ENCODE measurements around the gene RAB9A.
"Not testable (repeated sequence)": the region's sequence is repeated elsewhere in the genome, so short reads cannot be mapped to it uniquely, and the experiment has no call there.

Gene RAB9A

DNA sequence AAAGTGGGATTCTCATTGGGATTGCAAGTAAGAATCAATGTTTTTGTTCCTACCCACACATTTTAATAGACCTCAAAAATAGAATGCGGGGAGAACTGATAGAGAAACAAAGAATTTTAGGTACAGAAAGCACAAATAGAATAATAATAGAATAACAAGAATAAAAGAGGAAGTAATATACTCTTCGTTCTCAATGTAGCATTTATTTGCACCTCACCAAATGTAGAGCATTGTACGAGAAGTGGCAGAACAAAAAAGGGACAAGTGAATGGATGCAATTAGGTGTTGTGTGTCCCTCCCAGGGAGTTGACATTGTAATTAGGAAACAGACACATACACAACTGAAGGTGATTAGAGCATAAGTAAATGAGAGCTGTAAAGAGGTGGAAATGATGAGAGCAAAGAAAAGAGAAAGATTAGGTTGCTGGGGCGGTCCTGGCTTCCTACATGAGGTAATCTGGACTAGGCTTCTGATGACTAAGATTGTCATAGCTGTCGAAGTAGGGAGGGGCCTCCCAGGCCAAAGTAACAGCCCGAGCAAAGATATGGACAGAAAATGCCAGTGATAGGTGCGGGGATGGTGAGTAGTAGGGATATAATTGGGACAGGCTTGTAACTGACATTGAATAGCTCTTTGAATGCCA is 10.4 kb downstream of the RAB9A start:
- no peaks in the 10 kb centered on the region for H3K9me3 Mint-ChIP-seq
- H3K4me3 Mint-ChIP-seq, result peak overlapping the region in 1 of 2 donors; percentile 39
- peaks cover 0 to 8% of the 10 kb centered on the region in 2 donors for H3K27me3 Mint-ChIP-seq
- peaks cover 33 to 66% of the 10 kb centered on the region in 2 donors for H3K4me1 Mint-ChIP-seq
- ATAC-seq (replicated peaks) (no peak), DNase-seq (no peak)
- H3K27ac Mint-ChIP-seq, result no peak overlapping the region
- peaks cover 5 to 9% of the 10 kb centered on the region in 2 donors for H3K36me3 Mint-ChIP-seq

DNA sequence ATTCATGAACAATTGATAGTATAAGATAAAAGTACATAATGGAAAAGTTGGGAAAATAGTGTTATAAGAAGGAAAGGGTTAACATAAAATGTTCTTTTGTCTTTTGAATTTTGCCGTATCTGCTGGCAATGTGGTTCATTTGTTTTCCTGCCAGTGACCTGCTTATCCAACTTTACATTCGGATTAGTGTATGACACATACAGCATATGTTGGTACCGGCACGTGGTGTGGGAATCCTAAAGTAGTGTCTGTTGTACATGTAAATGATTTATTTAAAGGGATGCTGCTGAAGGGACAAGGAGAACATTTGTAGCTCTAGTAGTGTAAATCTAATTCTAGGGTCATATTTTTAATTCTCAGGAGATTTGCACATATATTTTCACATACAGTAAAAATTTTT is 11.5 kb downstream of the RAB9A start:
- DNase-seq, result no peak
- Mint-ChIP-seq H3K36me3 (peaks cover 3 to 7% of the 10 kb centered on the region in 2 donors), H3K27me3 (peaks cover 0 to 3% of the 10 kb centered on the region in 2 donors), H3K27ac (no peak overlapping the region), H3K4me3 (no peak overlapping the region), H3K4me1 (peaks cover 27 to 58% of the 10 kb centered on the region in 2 donors), H3K9me3 (no peaks in the 10 kb centered on the region)
- ATAC-seq (replicated peaks), result no peak

DNA sequence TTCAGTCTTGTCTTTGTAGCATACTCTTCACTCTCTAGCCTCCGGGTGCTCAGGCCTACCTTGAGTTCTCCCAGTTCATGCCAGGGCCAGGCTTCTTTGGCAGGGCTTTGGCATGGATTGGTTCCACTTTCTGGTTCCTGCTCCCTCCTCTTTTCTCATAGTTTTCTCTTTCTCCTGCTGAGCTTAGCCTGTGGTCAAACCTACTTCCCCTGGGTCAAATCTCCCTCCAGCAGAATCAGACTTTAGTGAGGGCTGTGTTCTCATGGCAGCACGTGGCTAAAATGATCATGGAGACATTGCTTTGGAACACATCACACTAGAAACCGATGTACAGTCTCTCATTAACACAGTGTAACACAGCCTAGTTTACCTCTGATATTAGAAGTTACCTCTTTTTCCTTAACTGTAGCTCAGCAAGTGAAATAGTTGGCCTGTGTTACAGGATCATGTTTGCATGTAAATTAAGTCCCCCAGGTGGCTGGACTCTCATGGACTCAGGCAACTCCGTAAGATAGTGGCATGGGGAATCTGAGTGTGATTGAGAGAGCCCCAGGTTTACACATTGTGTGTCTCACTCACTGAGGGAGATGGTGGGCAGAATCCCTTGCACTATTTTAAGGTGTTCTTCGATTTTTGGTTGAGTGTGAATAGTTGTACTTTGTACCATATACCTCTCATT is 13.3 kb downstream of the RAB9A start:
- no peaks in the 10 kb centered on the region for H3K9me3 Mint-ChIP-seq
- H3K4me1 Mint-ChIP-seq, result peaks cover 18 to 42% of the 10 kb centered on the region in 2 donors
- no peak overlapping the region for H3K4me3 Mint-ChIP-seq
- H3K36me3 Mint-ChIP-seq, result peaks cover 7 to 8% of the 10 kb centered on the region in 2 donors
- ATAC-seq (replicated peaks), result no peak
- DNase-seq, result no peak
- peaks cover 0 to 4% of the 10 kb centered on the region in 2 donors for H3K27me3 Mint-ChIP-seq
- H3K27ac Mint-ChIP-seq, result no peak overlapping the region

DNA sequence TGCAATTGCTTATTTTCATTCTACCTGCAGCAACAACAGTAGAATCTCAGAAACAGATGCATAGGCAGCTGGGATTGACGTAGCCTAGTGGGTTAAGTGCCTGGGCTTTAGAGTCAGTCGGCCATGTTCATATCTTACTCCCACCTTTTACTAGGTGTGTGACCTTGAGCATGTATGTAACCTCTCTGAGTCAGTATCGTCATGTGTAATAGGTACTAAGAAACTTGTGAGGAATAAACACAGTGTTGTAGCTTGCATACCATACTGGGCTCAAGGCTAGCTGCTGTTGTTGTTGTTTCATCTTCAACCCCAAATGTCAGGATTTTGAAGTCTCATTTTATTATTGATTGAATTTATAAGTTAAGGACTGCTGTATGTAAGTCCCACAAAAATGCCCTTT is 14.2 kb downstream of the RAB9A start:
- Mint-ChIP-seq H3K36me3 (peaks cover 12 to 14% of the 10 kb centered on the region in 2 donors), H3K9me3 (no peaks in the 10 kb centered on the region), H3K4me3 (no peak overlapping the region), H3K4me1 (peaks cover 16 to 34% of the 10 kb centered on the region in 2 donors), H3K27ac (no peak overlapping the region), H3K27me3 (peaks cover 0 to 4% of the 10 kb centered on the region in 2 donors)
- DNase-seq (no peak), ATAC-seq (replicated peaks) (no peak)

DNA sequence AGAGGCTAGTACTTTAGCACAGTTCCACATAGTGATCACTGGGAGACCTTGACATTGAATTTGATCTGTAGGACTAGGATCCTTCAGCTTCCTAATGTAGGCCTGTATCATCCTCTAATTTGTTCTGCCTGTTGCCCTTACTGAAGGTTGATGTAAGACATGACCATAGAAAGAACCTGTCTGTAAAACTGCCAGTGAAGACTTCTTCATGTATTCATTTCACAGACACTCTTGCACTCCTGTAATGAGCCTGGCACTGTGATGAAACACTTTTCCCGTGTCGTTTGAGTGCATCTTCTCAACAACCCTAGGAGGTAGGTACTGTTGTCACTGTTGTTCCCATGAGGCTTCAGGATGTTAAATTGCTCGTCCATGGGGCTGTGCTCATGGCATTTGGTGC is 14.7 kb downstream of the RAB9A start:
- H3K4me1 Mint-ChIP-seq, result peaks cover 16 to 34% of the 10 kb centered on the region in 2 donors
- H3K4me3 Mint-ChIP-seq, result no peak overlapping the region
- no peaks in the 10 kb centered on the region for H3K9me3 Mint-ChIP-seq
- ATAC-seq (replicated peaks) (no peak), DNase-seq (no peak)
- no peak overlapping the region for H3K27ac Mint-ChIP-seq
- H3K27me3 Mint-ChIP-seq, result peaks cover 0 to 4% of the 10 kb centered on the region in 2 donors
- peaks cover 14 to 18% of the 10 kb centered on the region in 2 donors for H3K36me3 Mint-ChIP-seq

DNA sequence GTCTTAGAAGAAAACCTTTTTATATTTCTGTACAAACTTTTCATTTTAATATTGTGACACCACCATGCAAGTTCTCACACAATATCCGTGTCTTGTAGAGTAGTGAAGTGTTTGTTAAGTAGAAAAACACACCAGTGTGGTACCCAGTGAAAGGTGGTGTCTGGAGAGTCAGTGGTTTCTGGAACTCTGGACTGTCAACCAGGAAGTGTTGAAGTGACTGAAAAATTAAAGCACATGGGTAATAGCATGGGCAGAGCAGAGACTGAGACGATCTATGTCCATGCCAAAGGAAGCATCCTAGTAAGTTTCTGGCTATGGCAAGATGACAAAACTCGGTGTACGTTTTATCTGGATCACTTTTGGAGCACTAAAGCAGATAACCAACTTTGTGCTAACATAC is 22.2 kb downstream of the RAB9A start:
- no peak overlapping the region for H3K27ac Mint-ChIP-seq
- peaks cover 17 to 47% of the 10 kb centered on the region in 2 donors for H3K36me3 Mint-ChIP-seq
- H3K27me3 Mint-ChIP-seq, result no peaks in the 10 kb centered on the region
- no peak overlapping the region for H3K4me3 Mint-ChIP-seq
- H3K4me1 Mint-ChIP-seq, result peaks cover 5 to 6% of the 10 kb centered on the region in 2 donors
- no peaks in the 10 kb centered on the region for H3K9me3 Mint-ChIP-seq
- no peak for DNase-seq
- ATAC-seq (replicated peaks), result no peak

DNA sequence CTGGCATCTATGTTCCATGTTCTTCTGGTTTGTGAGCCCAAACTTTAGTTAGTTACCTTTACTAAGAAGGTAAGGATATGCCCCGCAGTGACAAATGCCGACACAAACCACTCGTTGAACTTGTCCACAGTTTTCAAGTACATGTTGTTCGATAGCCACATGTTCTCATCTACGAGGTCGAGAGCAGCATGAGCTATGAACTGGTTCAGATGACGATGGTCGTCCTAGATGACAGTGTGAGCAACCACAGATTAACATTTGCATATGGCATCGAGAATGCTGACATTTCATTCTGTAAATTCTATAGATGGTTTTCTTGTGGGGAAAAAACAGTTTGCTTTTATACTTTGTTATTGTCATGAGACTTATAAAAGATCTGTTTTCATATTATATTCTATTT is 27.5 kb downstream of the RAB9A start:
- no peak overlapping the region for H3K4me3 Mint-ChIP-seq
- H3K9me3 Mint-ChIP-seq, result no peaks in the 10 kb centered on the region
- no peaks in the 10 kb centered on the region for H3K27me3 Mint-ChIP-seq
- no peak for ATAC-seq (replicated peaks)
- no peak overlapping the region for H3K27ac Mint-ChIP-seq
- H3K4me1 Mint-ChIP-seq, result peaks cover 6 to 12% of the 10 kb centered on the region in 2 donors
- no peak for DNase-seq
- H3K36me3 Mint-ChIP-seq, result peaks cover 11 to 58% of the 10 kb centered on the region in 2 donors

DNA sequence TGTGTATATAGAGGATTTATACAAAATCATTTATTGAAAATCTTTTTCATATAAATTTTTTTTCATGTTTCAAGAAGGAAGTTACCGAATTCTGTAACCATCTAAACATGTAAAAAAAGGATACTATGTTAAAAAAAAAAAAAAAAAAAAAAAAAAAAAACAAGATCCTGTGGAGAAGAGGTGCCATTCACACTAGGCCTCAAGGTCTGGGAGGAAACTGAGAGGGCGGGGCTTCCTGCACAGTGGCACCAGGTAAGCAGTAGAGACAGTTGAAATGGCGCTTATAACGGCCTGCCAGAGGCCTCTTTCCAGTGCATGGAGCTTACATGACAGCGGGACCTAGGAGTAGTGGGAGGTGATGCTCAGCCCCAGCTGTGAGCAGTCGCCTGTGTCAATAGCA is 28.0 kb downstream of the RAB9A start:
- no peak for ATAC-seq (replicated peaks)
- Mint-ChIP-seq H3K36me3 (peaks cover 8 to 56% of the 10 kb centered on the region in 2 donors), H3K9me3 (no peaks in the 10 kb centered on the region), H3K27ac (no peak overlapping the region), H3K4me3 (peak overlapping the region in 1 of 2 donors; percentile 8), H3K4me1 (peaks cover 6 to 9% of the 10 kb centered on the region in 2 donors), H3K27me3 (no peaks in the 10 kb centered on the region)
- DNase-seq, result no peak

DNA sequence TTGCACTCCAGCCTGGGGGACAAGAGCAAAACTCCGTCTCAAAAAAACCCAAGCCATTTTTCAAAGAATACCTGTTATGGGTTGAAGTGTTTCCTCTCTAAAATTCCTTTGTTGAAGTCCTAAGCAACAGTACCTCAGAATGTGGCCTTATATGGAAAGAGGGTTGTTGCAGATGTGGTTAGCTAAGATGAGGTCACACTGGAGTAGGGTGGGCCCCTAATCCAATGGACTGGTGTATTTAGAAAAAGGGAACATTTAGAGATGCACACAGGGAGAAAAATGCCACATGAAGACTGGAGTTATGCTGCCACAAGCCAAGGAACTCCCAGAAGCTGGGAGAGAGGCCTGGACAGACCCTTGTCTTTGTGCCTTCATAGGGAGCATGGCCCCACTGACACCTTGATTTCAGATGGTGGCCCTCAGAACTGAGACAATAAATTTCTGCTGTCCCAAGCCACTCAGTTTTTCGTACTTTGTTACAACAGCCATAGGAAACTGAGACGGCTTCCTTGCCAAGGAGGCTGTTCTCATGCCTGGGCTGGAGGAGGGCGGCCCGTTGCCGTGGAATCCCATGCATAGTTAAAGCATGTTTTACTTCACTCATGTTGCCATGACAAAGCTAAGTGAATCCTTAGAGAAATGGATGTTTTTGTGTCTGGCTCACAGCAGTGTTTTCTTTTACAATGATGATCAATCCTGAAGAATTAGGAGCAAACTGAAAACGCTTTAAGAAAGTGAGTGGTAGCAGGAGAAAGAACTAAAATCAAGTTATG is 29.0 kb downstream of the RAB9A start:
- peaks cover 11 to 14% of the 10 kb centered on the region in 2 donors for H3K4me1 Mint-ChIP-seq
- ATAC-seq (replicated peaks) (no peak), DNase-seq (no peak)
- no peaks in the 10 kb centered on the region for H3K9me3 Mint-ChIP-seq
- H3K27ac Mint-ChIP-seq, result no peak overlapping the region
- H3K27me3 Mint-ChIP-seq, result no peaks in the 10 kb centered on the region
- peaks cover 12 to 62% of the 10 kb centered on the region in 2 donors for H3K36me3 Mint-ChIP-seq
- no peak overlapping the region for H3K4me3 Mint-ChIP-seq

DNA sequence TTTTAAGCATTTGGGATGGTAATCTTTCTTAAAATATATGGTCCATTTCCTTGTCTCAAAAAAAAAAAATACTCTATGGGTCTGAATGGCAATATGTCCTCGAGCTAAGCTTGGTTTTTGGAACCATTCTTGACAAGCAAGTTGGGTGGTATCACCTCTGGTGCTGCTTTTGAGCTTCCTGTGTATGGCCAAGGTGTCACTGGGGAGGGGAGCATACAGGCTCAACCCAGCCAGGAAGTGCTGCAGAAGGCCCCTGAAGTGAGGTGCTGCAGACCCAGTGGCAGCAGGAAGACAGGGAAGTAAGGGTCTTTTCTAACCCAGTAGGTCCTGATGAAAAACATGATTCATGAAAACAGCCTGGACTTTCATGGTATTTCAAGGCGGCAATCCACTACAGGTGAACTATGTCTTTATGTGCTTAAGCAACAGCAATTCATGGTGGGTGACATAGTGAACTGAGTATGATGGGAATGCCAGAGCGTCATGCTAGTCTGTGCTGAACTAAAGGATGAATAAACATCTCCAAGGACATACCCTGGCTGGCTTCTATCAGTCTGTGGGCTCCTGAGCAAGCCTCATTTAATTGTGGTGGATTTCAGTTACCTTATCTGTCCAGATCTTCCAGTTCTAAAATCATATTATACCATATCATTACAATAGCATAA is 30.4 kb downstream of the RAB9A start:
- DNase-seq, result no peak
- Mint-ChIP-seq H3K27ac (no peak overlapping the region), H3K27me3 (no peaks in the 10 kb centered on the region), H3K9me3 (no peaks in the 10 kb centered on the region), H3K4me3 (no peak overlapping the region), H3K4me1 (peaks cover 19 to 21% of the 10 kb centered on the region in 2 donors), H3K36me3 (peaks cover 17 to 73% of the 10 kb centered on the region in 2 donors)
- no peak for ATAC-seq (replicated peaks)

DNA sequence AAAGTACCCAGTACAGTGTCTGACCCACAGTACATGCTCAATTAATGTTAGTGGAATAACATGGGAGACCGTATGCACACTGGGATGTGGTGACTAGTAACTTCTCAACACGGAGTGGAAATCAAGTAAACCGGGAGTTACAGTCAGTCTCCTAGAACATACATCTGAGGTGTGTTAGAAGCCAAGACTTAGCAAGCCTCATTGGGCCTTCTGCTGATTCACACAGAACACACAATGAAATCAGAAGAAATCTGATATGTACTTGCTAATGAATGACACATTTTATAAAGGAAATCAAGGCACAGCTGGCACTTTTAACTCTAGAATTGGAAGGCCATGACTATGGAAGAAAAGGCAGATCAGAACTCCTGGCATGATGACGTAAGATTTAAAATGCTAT is 32.4 kb downstream of the RAB9A start:
- DNase-seq (no peak), ATAC-seq (replicated peaks) (no peak)
- Mint-ChIP-seq H3K4me3 (no peak overlapping the region), H3K4me1 (peaks cover 30% of the 10 kb centered on the region in 2 donors), H3K36me3 (peaks cover 24 to 80% of the 10 kb centered on the region in 2 donors), H3K27ac (no peak overlapping the region), H3K27me3 (no peaks in the 10 kb centered on the region), H3K9me3 (no peaks in the 10 kb centered on the region)

DNA sequence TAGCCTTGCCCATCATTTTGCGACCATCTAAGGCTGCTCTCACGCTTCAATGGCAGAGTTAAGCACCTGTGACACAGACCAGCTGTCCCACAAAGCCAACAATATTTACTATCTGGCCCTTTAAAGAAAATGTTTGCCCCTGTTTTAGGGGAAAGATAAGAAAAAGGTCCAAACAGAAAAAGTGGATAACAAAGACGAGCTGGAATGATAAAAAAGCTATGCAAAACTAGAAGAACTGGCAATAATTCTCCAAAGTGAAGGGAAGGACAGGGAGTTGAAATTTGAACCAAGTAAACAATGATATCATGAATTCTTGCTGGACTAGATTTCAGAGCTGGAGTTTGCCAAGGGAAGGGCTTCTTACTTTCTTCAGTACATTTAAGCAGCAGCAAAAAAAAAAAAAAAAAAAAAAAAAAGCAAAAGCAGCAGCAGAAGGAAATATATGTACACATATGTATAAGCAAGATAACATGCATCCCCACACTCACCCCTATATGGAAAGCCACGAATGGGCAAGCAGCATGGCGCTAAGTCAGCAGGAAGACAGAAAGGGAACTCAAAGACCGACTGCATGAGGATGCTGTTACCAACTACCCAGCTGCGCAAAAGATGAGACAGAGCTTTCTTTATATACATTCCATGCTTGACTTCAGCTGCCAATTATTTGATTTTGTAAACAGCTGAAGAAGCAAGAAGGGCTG is 33.0 kb downstream of the RAB9A start:
- no peak for ATAC-seq (replicated peaks)
- no peak for DNase-seq
- Mint-ChIP-seq H3K36me3 (peaks cover 27 to 83% of the 10 kb centered on the region in 2 donors), H3K27me3 (peaks cover 0 to 3% of the 10 kb centered on the region in 2 donors), H3K4me3 (no peak overlapping the region), H3K9me3 (peaks cover 2 to 4% of the 10 kb centered on the region in 2 donors), H3K4me1 (peaks cover 34 to 36% of the 10 kb centered on the region in 2 donors), H3K27ac (no peak overlapping the region)

DNA sequence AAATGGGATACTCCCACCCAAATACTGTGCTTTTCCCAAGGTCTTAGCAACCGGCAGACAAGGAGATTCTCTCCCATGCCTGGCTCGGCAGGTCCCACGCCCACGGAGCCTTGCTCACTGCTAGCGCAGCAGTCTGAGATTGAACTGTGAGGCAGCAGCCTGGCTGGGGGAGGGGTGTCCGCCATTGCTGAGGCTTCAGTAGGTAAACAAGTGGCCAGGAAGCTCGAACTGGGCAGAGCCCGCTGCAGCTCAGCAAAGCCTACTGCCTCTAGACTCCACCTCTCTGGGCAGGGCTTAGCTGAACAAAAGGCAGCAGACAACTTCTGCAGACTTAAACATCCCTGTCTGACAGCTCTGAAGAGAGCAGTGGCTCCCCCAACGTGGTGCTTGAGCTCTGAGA is 36.0 kb downstream of the RAB9A start:
- Mint-ChIP-seq H3K36me3 (peaks cover 37 to 84% of the 10 kb centered on the region in 2 donors), H3K4me1 (peaks cover 42 to 52% of the 10 kb centered on the region in 2 donors)
- not testable (repeated sequence) for H3K9me3 Mint-ChIP-seq; H3K27me3 Mint-ChIP-seq; H3K27ac Mint-ChIP-seq; ATAC-seq (replicated peaks); DNase-seq; H3K4me3 Mint-ChIP-seq

Data from stimulated activated naive B cell treated with anti-CD40 and anti-IgM and Interleukin-4, amounts not matched to agents 10 μg/mL and 1 μg/mL and 100 μg/mL, for 72 hours (primary cell).